Activated naive CD8-positive, alpha-beta T cell treated with anti-CD3 and anti-CD28 coated beads, Interleukin-2, amount 50 U/mL, for 24 hours (primary cell): Measurements from ENCODE around the gene TENM4.

Experiments
- ATAC-seq: fragments of 150-1000 bp; cut with Tn5 transposase; one replicate; pipeline ENCODE4 v1.10.0; 2021
- DNase-seq: peaks from one replicate; pipeline ENCODE4 v3.0.0; 2021
- H3K27ac Mint-ChIP-seq: one replicate; pipeline ENCODE4 v1.8.0; 2021; ENCODE audit warnings: mild to moderate bottlenecking, mixed read lengths
- H3K27me3 Mint-ChIP-seq: one replicate; pipeline ENCODE4 v1.8.0; 2021; ENCODE audit warnings: mixed read lengths
- H3K36me3 Mint-ChIP-seq: one replicate; pipeline ENCODE4 v1.8.0; 2021; ENCODE audit warnings: low read depth, mixed read lengths
- H3K4me1 Mint-ChIP-seq: one replicate; pipeline ENCODE4 v1.8.0; 2021; ENCODE audit warnings: mixed read lengths
- H3K4me3 Mint-ChIP-seq: one replicate; pipeline ENCODE4 v1.8.0; 2021; ENCODE audit warnings: mild to moderate bottlenecking, moderate library complexity, mixed read lengths
- H3K9me3 Mint-ChIP-seq: one replicate; pipeline ENCODE4 v1.8.0; 2021; ENCODE audit warnings: mixed read lengths

Gene TENM4

DNA sequence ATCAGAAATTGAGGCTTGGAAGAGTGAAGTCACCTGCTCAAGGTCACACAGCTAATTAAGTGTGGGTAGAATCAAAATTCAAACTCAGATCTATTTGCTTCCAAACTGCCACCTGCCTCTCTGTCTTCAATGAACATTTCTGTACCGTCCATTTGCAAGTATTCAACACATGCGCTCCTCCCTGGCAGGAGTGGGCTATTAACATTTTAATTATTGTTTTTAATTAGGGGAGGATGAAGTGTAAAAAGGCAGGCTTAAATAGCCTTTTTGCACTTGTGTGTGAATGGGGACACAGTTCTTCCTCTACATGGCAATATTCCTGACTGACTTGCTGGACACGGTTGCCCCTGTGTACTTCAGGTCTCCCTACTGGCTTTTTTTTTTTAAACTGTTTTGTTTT, 751.7 kb downstream of the TENM4 start:
- H3K4me3 Mint-ChIP-seq = no peak overlapping the region
- H3K9me3 Mint-ChIP-seq = no peaks in the 10 kb centered on the region
- H3K27me3 Mint-ChIP-seq = peaks cover 10% of the 10 kb centered on the region
- H3K36me3 Mint-ChIP-seq = no peaks in the 10 kb centered on the region
- ATAC-seq (no peak), DNase-seq (no peak)
- no peak overlapping the region for H3K27ac Mint-ChIP-seq
- no peaks in the 10 kb centered on the region for H3K4me1 Mint-ChIP-seq

GRCh38 chr11:78688460-78688859, 752.4 kb downstream of the TENM4 start:
- H3K9me3 Mint-ChIP-seq = no peaks in the 10 kb centered on the region
- no peaks in the 10 kb centered on the region for H3K36me3 Mint-ChIP-seq

GRCh38 chr11:78685156-78685555, 755.7 kb downstream of the TENM4 start:
- Mint-ChIP-seq H3K36me3 (no peaks in the 10 kb centered on the region), H3K9me3 (no peaks in the 10 kb centered on the region), H3K4me1 (no peaks in the 10 kb centered on the region), H3K27me3 (peaks cover 14% of the 10 kb centered on the region), H3K27ac (no peak overlapping the region), H3K4me3 (no peak overlapping the region)
- ATAC-seq (no peak), DNase-seq (no peak)

More at GRCh38 chr11:78688460-78688859, 752.4 kb downstream of the TENM4 start:
- Mint-ChIP-seq H3K4me3 (no peak overlapping the region), H3K27me3 (peaks cover 15% of the 10 kb centered on the region), H3K4me1 (no peaks in the 10 kb centered on the region), H3K27ac (no peak overlapping the region)
- ATAC-seq (no peak), DNase-seq (no peak)

DNA sequence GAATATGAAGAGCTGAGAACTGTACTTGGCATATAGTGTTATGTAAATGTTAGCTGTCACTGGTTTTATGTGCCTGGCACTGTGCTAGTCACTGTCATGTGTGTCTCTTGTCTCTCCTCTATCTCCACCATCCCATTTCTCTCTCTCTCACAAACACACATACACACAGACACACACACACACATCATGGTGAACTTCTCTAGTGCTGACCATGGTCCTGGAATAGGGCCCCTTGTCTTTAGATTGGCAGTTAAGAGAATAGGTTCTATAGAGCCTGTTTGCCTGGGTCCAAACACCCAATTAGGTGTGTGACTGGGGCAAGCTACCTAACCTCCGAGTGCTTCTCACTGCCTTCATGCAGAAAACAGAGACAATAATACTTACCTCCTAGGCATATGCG, 756.5 kb downstream of the TENM4 start:
- no peaks in the 10 kb centered on the region for H3K36me3 Mint-ChIP-seq
- no peak overlapping the region for H3K27ac Mint-ChIP-seq
- H3K4me1 Mint-ChIP-seq = no peaks in the 10 kb centered on the region
- no peak overlapping the region for H3K4me3 Mint-ChIP-seq
- ATAC-seq (no peak), DNase-seq (no peak)
- H3K9me3 Mint-ChIP-seq = no peaks in the 10 kb centered on the region
- peaks cover 12% of the 10 kb centered on the region for H3K27me3 Mint-ChIP-seq

DNA sequence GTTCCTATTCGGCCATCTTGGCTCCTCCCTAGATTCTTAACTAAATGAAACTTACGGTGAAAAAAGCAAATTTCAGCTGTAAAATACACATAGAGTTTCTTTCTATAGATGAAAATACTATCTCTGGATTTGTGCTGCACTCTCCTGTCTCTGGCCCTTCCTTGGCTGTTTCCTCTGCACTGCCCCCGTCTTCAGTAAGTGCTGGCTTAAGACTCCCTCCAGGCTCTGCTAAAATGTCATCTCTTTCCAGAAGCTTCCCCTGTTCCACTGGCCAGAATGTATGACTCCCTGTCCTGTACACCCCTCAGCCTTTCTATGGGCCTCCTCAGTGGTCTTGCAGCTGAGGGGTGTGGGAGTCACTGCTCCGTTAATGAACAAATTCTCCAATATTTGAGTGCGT, 757.1 kb downstream of the TENM4 start:
- Mint-ChIP-seq H3K4me3 (no peak overlapping the region), H3K4me1 (no peaks in the 10 kb centered on the region), H3K9me3 (no peaks in the 10 kb centered on the region), H3K27me3 (peaks cover 12% of the 10 kb centered on the region), H3K27ac (no peak overlapping the region), H3K36me3 (no peaks in the 10 kb centered on the region)
- no peak for ATAC-seq
- no peak for DNase-seq

DNA sequence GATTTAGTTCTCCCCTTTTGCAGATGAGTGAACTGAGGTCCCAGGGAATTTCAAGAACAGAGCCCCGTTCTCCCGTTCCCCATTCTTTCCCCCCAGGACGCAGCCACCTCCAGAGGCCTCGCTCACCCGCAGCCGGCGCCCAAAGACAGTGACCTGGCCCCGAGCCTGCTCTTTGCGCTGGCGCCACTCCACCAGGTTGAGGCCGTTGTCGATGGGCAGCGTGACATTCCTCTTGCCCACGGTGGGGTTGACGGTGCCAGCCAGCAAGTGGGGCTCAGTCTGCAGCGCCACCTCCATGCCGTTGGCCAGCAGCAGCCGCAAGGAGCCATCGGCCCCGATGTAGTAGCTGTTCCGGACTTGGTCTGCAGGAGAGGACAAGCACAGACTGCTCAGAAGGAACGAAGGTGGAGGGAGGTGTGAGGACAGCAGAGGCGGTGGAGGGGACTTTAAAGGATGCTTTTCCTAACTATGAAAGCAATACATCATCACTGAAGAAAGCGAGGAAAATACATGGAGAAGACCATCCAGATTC, 764.7 kb downstream of the TENM4 start:
- ATAC-seq (no peak), DNase-seq (no peak)
- Mint-ChIP-seq H3K4me3 (no peak overlapping the region), H3K9me3 (no peaks in the 10 kb centered on the region), H3K4me1 (no peaks in the 10 kb centered on the region), H3K27ac (no peak overlapping the region), H3K27me3 (peaks cover 1% of the 10 kb centered on the region), H3K36me3 (no peaks in the 10 kb centered on the region)

- Mint-ChIP-seq H3K36me3 (no peaks in the 10 kb centered on the region), H3K27me3 (peaks cover 5% of the 10 kb centered on the region), H3K27ac (no peak overlapping the region), H3K4me1 (no peaks in the 10 kb centered on the region), H3K9me3 (no peaks in the 10 kb centered on the region), H3K4me3 (no peak overlapping the region)
- ATAC-seq (no peak), DNase-seq (no peak)
These were observed 767.8 kb downstream of the TENM4 start for GRCh38 chr11:78672850-78673620.

DNA sequence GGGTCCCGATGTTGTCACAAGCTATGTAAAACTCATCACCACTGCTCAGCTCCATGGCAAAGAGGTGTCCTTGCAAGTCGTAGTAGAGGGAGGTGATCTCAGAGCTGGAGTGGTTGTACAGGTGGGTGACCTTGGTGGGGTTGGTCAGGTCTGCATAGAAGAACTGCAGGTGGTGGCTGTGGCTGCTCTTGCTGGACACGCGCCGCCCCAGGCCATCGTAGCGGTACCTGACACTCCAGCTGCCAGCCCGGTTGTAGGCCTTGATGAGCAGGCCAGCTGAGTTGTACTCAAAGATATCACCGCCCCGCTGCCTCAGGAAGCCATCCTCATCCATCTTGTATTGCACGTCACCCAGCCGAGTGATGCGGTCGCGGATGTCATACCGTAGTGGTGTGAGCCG, 771.6 kb downstream of the TENM4 start:
- Mint-ChIP-seq H3K27ac (no peak overlapping the region), H3K9me3 (no peaks in the 10 kb centered on the region), H3K4me1 (no peaks in the 10 kb centered on the region), H3K4me3 (no peak overlapping the region), H3K27me3 (peaks cover 6% of the 10 kb centered on the region), H3K36me3 (no peaks in the 10 kb centered on the region)
- no peak for DNase-seq
- ATAC-seq = no peak

- no peak for ATAC-seq
- no peak for DNase-seq
- Mint-ChIP-seq H3K4me1 (no peaks in the 10 kb centered on the region), H3K9me3 (no peaks in the 10 kb centered on the region), H3K36me3 (no peaks in the 10 kb centered on the region), H3K27me3 (peaks cover 9% of the 10 kb centered on the region), H3K4me3 (no peak overlapping the region), H3K27ac (no peak overlapping the region)
These were observed 773.4 kb downstream of the TENM4 start for GRCh38 chr11:78667461-78667860.

GRCh38 chr11:78666675-78667160, 774.1 kb downstream of the TENM4 start:
- no peaks in the 10 kb centered on the region for H3K4me1 Mint-ChIP-seq
- DNase-seq = no peak
- H3K27ac Mint-ChIP-seq = no peak overlapping the region
- no peaks in the 10 kb centered on the region for H3K36me3 Mint-ChIP-seq
- no peaks in the 10 kb centered on the region for H3K9me3 Mint-ChIP-seq
- no peak overlapping the region for H3K4me3 Mint-ChIP-seq
- no peak for ATAC-seq
- peaks cover 9% of the 10 kb centered on the region for H3K27me3 Mint-ChIP-seq

DNA sequence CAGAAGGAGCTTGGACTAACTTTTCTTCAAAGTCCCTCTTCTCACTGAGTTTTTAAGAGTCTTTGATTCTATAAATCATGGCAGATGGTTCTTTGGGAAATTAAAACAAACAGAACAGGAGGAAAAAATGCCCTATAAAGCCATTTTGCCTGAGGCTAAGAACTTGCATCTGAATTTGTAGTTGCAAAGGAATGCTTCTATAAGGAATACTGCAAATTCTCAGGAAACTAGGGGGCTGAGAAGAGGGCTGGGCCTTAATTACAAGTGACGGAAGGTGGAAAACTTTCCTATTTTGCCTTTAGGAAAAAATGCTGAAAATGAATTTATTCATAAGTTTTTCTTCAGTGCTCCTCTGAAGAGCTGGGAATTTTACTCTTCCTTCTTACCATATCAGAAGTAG, 776.2 kb downstream of the TENM4 start:
- Mint-ChIP-seq H3K4me3 (no peak overlapping the region), H3K27ac (no peak overlapping the region), H3K9me3 (no peaks in the 10 kb centered on the region), H3K4me1 (no peaks in the 10 kb centered on the region), H3K36me3 (no peaks in the 10 kb centered on the region), H3K27me3 (peaks cover 12% of the 10 kb centered on the region)
- DNase-seq (no peak), ATAC-seq (no peak)

DNA sequence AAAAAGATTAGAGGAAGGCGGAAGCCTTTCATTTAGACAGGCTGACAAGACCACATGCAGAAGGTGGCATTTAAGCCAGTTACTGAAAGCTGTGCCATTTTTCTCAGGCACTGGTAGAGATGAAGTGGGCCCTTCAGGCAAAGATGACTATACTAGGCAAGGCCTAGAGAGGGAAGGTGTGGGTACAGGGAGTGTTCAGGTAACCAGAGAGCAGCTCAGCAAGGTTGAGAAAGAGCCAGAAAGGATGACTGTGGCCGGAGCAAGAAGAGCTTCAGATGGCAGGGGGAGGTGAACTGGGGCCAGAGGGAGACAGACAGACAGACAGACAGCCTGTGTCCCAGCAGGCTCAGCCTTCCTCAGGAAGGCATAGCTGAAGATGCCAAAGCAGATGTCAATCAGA, 778.0 kb downstream of the TENM4 start:
- no peak for DNase-seq
- Mint-ChIP-seq H3K4me1 (no peaks in the 10 kb centered on the region), H3K9me3 (no peaks in the 10 kb centered on the region), H3K27me3 (peaks cover 11% of the 10 kb centered on the region), H3K4me3 (no peak overlapping the region), H3K36me3 (no peaks in the 10 kb centered on the region), H3K27ac (no peak overlapping the region)
- no peak for ATAC-seq

DNA sequence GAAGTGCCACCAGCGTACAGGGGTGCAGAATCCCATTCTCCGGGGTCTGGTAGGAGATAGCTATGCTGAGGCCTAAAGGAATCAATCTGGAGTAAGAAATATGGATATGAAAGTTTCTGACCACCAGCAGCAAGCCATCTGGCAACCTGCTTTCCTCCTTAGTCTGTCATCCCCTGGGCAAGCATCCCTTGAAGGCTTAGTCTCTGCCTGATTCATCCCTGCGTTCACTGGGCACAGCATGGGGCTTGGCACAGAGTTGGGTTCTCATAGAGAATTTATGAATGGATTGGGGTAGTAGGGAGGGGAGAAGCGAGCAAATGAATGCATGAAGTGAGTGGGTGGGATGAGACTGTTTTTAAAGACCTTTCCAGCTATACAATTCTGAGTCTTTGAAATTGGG, 780.4 kb downstream of the TENM4 start:
- no peak overlapping the region for H3K27ac Mint-ChIP-seq
- H3K36me3 Mint-ChIP-seq = no peaks in the 10 kb centered on the region
- no peak overlapping the region for H3K4me3 Mint-ChIP-seq
- H3K27me3 Mint-ChIP-seq = peaks cover 14% of the 10 kb centered on the region
- no peaks in the 10 kb centered on the region for H3K4me1 Mint-ChIP-seq
- no peak for ATAC-seq
- H3K9me3 Mint-ChIP-seq = no peaks in the 10 kb centered on the region
- DNase-seq = no peak

GRCh38 chr11:78659326-78660270, 781.2 kb downstream of the TENM4 start:
- Mint-ChIP-seq H3K9me3 (no peaks in the 10 kb centered on the region), H3K27me3 (peaks cover 14% of the 10 kb centered on the region), H3K36me3 (no peaks in the 10 kb centered on the region), H3K4me3 (no peak overlapping the region), H3K27ac (no peak overlapping the region), H3K4me1 (peaks cover 4% of the 10 kb centered on the region)
- ATAC-seq = no peak
- no peak for DNase-seq
